GM23338 (cell line): Measurements from ENCODE around the gene MIA.

Experiments used
- EZH2 ChIP-seq: fragments of 200-600 bp; sonication (generic); IDR thresholded peaks from one replicate; pipeline ENCODE4 v1.8.0; 2017; ENCODE audit warnings: antibody characterized with exemption, mild to moderate bottlenecking, low read depth; ENCODE audit not compliant: unreplicated experiment
- EZH2phosphoT487 ChIP-seq: fragments of 200-600 bp; sonication (generic); IDR thresholded peaks from one replicate; pipeline ENCODE4 v1.8.1; 2018; ENCODE audit warnings: antibody characterized with exemption; ENCODE audit not compliant: unreplicated experiment
- JUNB ChIP-seq: IDR thresholded peaks from one replicate; pipeline ENCODE4 v1.6.1; 2016; ENCODE audit warnings: antibody characterized with exemption; ENCODE audit not compliant: unreplicated experiment
- POLR2AphosphoS5 ChIP-seq: IDR thresholded peaks from 2 replicates; pipeline ENCODE4 v1.6.1; 2016; ENCODE audit warnings: antibody characterized with exemption, low read depth
- TF ChIP-seq, protein P1 (sequence below), 2 experiments: fragments of 200-600 bp in 1 of 2; sonication (generic) in 1 of 2; conservative IDR thresholded peaks; 2 replicates each; pipeline versions ENCODE4 v1.5.1 to v1.6.1; 2016 to 2017; ENCODE audit warnings: antibody characterized with exemption in 2 of 2, low read depth in 2 of 2, mild to moderate bottlenecking in 2 of 2, moderate library complexity in 1 of 2

DNA sequence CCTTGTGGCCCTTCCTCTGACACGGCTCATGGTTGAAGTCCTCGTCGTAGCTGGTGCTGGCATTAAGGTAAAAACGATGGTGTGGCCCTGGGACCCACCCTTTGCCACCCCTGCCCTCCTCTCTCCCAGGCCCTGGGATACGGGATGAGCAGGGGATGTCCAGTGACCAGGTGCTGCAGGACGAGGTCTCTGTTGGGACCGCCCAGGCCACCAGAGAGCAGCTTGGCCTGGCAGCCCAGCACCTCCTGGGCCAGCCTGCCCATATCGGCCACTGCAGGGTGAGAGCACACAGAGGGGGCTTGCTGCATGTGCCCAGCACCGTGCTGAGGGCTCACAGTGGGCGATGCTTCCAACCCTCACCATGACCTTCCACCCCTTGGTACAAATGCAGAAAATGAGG, 31.4 kb upstream of the MIA start:
- TF ChIP-seq EZH2 (no peak), EZH2phosphoT487 (no peak), POLR2AphosphoS5 (no peak), JUNB (no peak)
- TF ChIP-seq, protein P1, sequence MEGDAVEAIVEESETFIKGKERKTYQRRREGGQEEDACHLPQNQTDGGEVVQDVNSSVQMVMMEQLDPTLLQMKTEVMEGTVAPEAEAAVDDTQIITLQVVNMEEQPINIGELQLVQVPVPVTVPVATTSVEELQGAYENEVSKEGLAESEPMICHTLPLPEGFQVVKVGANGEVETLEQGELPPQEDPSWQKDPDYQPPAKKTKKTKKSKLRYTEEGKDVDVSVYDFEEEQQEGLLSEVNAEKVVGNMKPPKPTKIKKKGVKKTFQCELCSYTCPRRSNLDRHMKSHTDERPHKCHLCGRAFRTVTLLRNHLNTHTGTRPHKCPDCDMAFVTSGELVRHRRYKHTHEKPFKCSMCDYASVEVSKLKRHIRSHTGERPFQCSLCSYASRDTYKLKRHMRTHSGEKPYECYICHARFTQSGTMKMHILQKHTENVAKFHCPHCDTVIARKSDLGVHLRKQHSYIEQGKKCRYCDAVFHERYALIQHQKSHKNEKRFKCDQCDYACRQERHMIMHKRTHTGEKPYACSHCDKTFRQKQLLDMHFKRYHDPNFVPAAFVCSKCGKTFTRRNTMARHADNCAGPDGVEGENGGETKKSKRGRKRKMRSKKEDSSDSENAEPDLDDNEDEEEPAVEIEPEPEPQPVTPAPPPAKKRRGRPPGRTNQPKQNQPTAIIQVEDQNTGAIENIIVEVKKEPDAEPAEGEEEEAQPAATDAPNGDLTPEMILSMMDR (conservative IDR thresholded peaks at IDR 0.05; ENCODE audit: low read depth in 2 of 2): no peak
